HG02852 (cell line): ENCODE data around the gene MTURN.
A peak's percentile ranks its signal among the peaks of the same experiment; 100 is the strongest.
"Not testable (repeated sequence)": the region's sequence is repeated elsewhere in the genome, so short reads cannot be mapped to it uniquely, and the experiment has no call there.

ENCODE experiments used
- ATAC-seq: cut with Tn5 transposase; IDR thresholded peaks from one replicate; pipeline ENCODE4 v1.9.1; 2021; ENCODE audit warnings: mild to moderate bottlenecking, moderate library complexity; ENCODE audit not compliant: unreplicated experiment

Gene MTURN

GRCh38 chr7:30177186-30177585 lies 42.4 kb downstream of the MTURN start:
- ATAC-seq, result no peak

GRCh38 chr7:30177965-30178364 lies 43.2 kb downstream of the MTURN start:
- ATAC-seq, result no peak

GRCh38 chr7:30178748-30179436 lies 44.1 kb downstream of the MTURN start:
- ATAC-seq, result peak; percentile 96

- ATAC-seq, result no peak
Observed at GRCh38 chr7:30180718-30181117, 45.9 kb downstream of the MTURN start.

- ATAC-seq, result no peak
Observed at GRCh38 chr7:30181211-30181610, 46.4 kb downstream of the MTURN start.

GRCh38 chr7:30181736-30182522 lies 47.1 kb downstream of the MTURN start:
- no peak for ATAC-seq

- no peak for ATAC-seq
Observed at GRCh38 chr7:30182814-30183213, 48.0 kb downstream of the MTURN start.

GRCh38 chr7:30183749-30184369 lies 49.1 kb downstream of the MTURN start:
- no peak for ATAC-seq

- no peak for ATAC-seq
Observed at GRCh38 chr7:30184791-30185487, 50.2 kb downstream of the MTURN start.

- no peak for ATAC-seq
Observed at GRCh38 chr7:30185496-30185895, 50.7 kb downstream of the MTURN start.

- no peak for ATAC-seq
Observed at GRCh38 chr7:30186725-30187124, 51.9 kb downstream of the MTURN start.

GRCh38 chr7:30187513-30187912 lies 52.7 kb downstream of the MTURN start:
- no peak for ATAC-seq

GRCh38 chr7:30188381-30188780 lies 53.6 kb downstream of the MTURN start:
- ATAC-seq, result not testable (repeated sequence)

- no peak for ATAC-seq
Observed at GRCh38 chr7:30188811-30189210, 54.0 kb downstream of the MTURN start.

GRCh38 chr7:30191809-30192208 lies 57.0 kb downstream of the MTURN start:
- ATAC-seq, result no peak

GRCh38 chr7:30193336-30193943 lies 58.7 kb downstream of the MTURN start:
- ATAC-seq, result no peak

- ATAC-seq, result no peak
Observed at GRCh38 chr7:30196408-30196807, 61.6 kb downstream of the MTURN start.

- ATAC-seq, result no peak
Observed at GRCh38 chr7:30197438-30197837, 62.7 kb downstream of the MTURN start.

GRCh38 chr7:30199271-30199670 lies 64.5 kb downstream of the MTURN start:
- ATAC-seq, result no peak

- ATAC-seq, result no peak
Observed at GRCh38 chr7:30200591-30200990, 65.8 kb downstream of the MTURN start.

GRCh38 chr7:30201161-30201666 lies 66.4 kb downstream of the MTURN start:
- peak; percentile 67 for ATAC-seq
